ENCODE measurements around the gene AHRR.
"Not testable (repeated sequence)": the region's sequence is repeated elsewhere in the genome, so short reads cannot be mapped to it uniquely, and the experiment has no call there.

AHRR gene

DNA sequence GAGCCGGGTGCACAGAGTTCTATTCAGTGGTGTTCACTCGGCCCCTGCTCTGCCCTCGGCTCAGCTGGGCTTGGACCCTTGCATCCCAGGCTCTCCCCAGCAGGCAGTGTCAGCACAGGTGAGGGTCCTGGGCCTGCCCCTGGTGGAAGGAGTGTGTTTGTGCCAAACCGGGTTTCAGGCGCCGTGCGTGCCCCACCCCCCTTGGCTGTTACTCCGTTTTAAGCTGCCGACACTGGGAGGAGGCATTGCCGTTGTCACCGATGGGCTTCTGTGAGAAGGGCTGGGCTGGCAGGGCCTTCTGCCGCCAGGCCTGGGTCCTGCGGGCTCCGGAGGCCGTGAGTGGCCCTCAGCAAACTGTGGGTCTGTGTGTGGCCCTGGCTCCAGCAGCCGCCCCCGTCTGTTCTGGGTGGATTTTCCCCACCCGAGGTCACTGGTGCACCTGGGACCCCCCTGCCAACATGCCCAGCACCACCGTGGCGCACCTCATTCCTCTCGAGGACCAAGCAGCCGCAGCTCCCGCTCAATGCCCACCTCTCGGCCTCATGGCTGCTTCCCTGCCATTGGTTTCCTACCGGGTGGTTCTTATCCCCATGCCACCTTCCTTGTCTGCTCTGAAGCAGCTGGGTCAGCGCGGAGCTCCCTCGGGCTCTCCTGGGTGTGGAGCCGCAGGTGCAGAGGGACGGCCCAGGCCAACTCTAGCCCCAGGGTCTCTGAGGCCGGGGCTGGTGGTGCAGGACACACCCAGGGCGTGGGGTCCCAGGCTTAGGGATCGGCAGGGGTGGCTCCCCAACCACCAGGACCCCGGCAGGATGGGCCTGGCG is 77.2 kb downstream of the AHRR start:
- no peak for DNase-seq

DNA sequence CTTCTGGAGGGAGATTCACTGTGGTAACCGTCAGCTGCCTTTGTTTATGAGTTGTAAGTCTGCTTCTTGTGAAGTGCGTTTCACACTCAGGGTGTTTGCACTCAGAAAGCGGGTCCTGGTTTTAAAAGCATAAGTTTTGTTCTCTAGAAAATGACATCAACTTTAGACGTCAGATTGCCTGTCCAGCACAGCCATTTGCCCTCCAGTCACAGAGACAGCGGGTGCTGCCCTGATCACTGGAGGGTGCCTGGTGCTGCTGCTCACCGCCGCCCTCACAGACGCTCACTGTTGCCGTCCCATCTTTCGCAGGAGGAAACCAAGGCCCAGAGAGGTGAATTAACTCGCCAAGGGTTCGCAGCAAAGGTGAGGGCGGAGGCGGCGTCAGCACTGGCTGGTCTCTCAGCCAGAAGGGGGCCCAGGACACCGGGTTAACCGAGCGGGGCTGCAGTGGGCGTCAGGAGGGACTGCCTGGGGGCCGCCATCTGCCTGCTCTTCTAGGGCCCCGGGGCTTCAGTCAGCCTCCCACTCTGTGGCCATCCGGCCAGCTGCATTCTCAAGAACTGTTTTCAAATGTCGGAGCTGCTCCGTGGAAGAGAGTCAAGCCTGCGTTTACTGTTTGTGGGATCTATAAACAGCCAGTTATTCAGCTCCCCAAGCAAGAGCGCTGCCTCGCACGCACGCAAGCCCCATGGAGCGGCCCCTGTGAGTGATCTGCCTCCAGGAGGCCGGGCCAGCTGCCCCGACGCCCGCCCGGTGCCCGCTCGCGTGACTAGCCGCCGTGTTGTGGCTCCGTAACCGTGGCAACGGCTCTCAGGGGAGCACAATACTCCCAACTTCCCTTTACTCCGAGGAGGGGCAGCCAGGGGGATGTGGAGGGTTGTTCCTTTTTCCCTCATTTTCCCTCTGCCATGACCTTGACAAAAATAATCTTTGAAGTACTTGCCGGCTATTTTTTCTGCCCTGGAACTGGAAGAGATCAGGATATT is 78.1 kb downstream of the AHRR start:
- peak; percentile 90 to 92 for DNase-seq

DNA sequence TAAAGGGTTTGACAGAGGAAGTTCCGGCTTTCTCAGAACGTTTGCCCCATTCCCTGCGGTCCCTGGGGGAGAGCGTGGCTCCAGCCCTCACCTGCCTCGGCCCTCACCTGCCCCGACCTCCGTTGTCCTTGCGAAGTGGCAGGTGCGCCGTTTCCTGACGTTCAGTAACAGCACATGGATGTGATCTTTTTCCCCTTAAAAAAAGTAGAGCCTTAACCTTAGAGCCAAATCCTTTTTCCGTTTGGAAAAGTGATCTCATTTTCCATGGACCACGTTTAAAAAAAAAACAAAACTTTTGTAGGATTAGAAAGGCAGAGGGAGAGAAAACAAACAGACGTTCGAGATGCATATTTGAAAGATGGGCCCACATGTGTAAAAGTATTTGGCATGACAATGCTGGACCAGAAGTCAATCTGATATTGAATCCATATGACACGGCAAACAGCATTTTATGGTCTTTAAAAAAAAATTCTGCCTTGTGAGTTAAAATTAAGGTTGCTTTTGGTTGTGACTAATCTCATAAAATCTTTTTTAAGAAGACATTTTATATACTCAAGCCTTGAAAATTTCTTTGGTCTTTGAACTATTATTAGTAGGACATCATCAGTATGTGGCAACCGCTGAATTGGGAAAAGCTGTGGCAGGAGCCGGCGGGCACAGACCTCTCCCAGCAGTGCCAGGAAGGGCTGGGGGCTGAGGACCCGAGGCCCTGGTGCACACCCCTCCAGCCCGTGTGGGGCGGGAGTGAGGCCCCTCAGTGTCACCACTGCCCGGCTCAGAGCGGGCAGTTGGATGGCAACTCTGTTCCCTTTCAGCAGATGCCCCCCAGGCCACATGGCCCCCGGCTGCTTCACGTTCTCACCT is 79.0 kb downstream of the AHRR start:
- peak in 1 of 2 experiments; percentile 90 for DNase-seq

DNA sequence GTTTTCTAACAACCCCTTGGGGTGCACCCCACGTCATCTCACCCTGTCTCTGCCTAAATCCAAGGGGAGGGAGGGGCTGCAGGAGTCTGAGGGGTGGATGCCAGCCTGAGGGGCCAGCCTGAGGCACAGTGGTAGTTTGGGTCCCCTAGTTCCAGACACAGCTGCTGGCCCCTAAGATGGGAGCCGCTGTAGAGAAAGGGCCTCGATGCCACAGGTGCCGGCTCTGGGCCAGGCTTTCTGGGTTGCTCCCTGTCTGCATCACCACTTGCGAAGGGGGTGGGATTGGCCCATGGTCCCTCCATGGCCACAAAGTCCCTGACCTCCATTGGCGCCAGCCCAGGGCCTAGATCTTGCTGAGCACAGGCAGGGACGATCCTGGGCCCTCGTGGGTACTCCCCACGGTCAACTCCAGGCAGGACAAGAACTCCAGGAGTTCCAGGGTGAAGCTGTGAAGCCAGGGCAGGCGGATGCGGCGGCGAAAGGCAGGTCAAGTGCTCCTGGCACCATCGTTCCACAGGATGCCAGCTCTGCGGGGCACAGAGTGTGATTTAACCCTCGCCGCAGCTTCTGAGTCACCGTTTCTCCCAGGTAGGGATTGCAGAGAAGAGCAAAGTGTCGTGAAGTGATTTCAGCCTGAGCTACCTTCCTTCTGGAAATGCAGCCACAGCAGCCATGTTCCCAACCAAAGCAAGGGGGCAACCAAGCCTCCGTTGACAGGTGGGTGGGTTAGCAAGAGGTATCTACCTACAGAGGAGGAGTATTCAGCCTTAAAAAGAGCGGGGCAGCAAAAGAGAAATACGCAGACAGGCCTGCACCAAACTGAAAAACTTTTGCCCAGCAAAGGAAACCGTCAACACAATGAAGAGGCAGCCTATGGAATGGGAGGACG is 79.9 kb downstream of the AHRR start:
- no peak for DNase-seq

DNA sequence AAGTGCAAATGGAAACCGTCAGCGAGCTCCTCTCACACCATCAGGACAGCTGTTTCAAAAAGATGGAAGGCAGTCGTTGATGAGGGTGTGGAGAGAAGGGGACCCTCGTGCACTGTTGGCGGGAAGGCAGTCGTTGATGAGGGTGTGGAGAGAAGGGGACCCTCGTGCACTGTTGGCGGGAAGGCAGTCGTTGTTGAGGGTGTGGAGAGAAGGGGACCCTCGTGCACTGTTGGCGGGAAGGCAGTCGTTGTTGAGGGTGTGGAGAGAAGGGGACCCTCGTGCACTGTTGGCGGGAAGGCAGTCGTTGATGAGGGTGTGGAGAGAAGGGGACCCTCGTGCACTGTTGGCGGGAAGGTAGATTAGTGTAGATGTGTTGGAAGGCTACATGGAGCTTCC is 80.7 kb downstream of the AHRR start:
- not testable (repeated sequence) for DNase-seq

DNA sequence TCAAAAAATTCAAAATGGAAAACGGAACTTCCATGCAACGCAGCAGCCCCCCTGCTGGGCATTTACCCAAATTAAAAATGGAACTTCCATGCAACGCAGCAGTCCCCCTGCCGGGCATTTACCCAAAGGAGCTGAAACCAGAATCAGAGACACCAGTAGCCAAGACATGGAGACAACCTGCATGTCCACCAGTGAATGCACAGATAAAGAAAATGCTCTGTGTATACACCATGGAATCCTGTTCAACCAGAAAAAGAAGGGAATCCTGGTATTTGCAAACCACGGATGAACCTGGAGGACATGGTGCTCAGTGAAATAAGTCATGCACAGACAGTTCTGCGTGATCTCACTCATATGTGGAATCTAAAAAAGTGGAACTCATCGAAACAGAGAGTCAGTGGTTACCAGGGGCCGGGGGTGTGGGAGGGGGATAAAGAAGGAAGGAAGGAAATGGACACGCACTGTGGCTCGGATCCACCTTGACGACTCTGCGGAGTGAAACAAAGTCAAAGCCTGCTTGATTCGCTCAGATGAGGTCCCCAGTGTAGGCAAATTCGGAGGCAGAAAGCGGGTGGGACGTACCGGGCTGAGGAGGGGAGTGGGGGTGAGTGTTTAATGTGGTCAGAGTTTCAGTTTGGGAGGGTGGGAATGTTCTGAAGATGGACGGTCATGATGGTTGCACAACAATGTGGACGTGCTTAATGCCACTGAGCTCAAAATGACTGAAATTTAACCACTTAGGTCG is 81.3 kb downstream of the AHRR start:
- DNase-seq = no peak

DNA sequence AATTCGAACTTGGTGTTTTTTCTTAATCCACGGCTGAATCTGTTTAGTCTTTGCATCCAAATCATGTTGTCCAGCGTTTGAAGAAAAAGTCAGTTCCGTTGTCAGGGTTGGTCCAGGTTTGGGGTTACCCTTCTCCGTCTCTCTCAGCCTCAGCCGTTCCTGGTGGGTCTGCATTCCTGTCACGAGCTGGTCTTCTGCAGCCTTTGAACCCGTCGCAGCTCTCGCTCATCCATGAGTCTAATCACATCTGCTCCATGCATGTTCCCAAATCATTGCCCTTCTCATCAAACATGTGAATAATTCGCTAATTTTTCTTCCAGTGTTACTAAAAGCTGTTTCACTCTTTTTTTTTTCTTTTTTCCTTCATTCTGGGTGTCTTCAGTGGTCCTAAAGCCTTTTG is 82.5 kb downstream of the AHRR start:
- DNase-seq = no peak

DNA sequence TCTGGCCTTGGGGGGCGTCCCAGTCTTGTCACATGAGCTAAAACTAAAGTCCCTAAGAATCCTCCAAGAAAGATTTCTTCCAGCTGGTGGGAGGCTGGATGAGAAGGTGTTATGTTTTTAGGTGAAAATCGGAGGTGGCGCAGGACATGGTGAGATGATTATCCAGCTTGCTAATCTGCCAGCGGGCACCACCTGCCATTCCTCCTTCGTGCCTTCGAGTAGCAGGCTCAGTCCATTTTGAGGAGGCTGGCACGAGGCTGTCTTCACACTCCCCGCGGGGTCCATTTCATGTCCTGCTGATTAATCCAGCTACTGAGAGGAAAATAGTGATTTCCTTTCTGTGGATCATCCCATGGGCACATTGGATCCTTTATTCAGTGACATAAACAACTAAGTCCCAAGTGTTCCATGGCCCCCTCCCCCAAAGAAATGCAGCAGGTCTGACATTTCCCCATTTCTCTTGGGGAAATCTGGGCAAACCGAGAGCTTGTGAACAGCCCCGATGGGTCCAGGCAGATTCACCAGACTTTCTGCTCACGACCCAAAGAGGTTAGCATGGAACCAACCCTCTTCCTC is 83.2 kb downstream of the AHRR start:
- DNase-seq = no peak

DNA sequence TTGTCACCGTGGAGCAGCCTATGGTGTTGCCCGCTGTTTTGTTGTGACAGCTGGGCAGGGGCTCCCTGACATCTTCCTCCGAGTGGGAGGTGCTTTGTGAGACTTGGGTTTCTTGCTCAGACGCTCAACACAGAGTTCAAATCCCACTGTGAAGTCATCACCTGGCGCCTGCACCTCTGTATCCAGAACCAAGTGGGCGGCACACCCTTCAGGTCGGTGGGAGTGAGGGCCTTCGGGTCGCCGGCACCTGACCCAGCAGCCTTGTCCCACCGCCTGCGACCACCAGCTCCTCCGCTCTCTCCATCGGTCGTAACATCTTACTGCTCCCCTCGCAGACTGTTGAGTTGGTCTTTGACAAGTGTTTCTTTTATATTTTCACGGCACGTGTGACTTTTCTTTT is 83.9 kb downstream of the AHRR start:
- no peak for DNase-seq

DNA sequence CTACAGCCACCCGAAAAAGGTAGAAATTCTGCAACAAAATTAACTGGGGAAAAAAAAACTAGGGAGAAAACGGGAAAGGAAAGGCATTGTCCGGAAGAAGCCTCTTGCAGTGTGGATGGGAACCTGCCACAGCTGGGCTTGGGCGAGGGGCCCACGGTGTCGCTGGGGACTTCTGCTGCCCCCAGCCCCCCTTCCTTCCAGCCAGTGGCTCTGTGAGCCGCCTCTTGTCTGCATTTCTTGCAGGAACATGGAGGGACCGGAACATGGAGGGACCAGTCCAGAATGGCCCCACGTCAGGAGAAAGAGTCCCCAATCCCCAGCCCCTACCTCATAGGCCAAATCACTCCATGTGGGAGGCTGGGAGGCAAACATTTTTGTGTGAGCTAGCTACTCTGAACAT is 84.5 kb downstream of the AHRR start:
- DNase-seq = no peak

DNA sequence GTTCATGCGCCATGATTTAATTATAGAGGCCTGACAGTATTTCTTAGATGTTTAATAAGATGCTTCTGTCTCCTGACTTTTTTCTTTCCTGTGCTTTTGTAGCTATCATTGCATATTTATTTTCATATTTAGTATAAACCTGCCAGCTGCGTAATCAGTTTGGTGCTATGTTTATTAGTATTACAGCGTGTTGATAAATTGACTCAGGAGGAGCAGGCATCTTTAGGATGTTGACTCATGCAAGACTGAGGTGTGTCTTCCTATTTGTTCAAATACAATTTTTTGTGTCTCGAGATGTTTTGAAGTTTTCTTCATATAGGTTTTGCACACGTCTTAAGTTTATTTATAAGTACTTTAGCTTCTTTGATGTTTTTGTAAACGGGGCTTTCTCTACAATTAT is 85.5 kb downstream of the AHRR start:
- no peak for DNase-seq

DNA sequence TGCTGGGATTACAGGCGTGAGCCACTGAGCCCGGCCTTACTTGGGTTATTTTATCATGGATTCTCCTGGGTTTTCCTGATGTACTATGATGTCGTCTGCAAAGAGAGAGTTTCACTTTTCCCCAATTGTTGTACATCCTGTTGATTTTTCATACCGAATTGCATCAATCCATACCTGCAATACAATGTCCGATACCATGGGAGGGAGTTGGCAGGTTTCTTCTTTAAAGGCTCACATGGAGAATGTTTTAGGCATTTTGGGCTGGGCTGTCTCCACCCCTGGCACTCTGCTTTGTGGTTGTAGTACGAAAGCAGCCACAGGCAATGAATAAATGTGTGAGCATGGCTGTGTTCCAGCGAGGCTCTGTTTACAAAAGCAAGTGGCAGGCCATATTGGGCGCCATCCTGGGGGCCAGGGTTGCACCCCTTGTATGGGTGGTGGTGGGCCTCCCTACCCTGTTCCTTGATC is 86.3 kb downstream of the AHRR start:
- DNase-seq = no peak

DNA sequence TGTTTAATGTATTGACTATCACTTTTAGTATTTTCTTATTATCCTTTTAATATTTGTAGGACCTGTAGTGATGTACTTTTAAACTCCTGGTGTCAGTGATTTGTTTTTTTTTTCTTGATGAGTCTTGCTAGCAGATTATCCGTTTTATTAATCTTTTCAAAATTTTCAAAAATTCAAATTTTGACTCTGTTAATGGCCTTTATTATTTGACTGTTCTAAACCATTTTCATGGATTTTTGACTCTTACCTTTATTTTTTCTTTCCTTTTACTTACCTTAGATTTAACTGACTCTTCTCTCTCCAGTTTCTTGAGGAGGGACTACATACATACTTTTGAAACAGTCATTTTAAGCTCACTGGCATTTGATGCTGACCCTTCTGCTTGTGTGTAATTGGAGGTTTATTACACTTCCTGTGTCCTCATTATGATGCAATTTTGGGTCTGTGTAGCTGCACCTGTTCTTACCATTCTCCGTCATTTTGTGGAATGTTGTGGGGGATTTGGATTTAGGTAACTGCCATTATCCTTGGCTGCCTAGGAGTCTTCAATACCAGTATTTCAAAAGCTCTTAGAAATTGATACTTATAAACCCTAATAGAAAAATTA is 89.5 kb downstream of the AHRR start:
- no peak for DNase-seq

DNA sequence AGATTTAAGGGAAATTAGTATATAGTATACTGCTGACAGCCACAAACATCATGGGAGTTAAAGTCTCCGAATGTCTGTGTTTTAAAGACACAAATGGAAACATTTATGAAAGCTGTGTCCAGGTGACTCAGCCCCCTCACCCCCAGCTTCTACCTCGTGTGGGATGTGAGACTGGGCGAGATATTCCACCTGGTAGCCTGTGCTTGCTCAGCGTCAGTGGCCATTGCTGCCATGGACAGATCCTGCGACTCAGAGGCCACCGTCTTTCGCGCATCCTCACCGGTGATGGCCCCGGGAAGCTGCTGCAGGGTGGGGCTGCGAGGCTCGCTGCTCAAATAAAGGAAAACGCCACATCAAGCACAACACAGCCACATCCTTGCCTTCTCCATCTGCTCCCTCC is 90.2 kb downstream of the AHRR start:
- no peak for DNase-seq

DNA sequence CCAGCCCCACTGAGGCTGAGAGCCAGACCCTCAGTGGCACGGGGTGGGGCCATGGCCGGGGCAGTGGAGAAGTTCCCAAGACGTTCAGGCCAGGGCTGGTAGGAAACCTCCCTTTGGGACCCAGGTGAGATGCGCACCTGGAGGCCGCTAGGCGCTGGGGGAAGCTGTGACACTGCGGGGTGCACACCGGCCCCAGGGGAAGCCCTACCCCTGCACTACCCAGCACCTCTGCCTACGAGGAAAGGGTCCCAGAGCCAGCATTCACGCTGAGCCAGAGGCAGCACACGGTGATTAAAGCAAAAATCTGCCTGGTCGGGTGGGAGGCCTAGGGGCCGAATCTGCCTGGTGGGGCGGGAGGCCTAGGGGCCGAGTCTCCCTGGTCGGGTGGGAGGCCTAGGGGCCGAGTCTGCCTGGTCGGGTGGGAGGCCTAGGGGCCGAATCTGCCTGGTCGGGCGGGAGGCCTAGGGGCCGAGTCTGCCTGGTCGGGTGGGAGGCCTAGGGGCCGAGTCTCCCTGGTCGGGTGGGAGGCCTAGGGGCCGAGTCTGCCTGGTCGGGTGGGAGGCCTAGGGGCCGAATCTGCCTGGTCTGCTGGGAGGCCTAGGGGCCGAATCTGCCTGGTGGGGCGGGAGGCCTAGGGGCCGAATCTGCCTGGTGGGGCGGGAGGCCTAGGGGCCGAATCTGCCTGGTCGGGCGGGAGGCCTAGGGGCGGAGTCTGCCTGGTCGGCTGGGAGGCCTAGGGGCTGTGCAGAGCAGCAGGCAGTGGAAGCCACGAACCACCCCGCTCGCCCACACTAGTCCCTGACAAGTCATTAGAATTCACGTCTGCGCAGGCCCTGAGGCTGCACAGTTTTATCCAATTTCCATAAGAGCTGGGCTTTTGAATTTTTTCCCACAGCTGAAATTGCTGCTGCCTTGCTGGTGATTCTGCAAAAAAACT is 93.7 kb downstream of the AHRR start:
- DNase-seq = not testable (repeated sequence)

DNA sequence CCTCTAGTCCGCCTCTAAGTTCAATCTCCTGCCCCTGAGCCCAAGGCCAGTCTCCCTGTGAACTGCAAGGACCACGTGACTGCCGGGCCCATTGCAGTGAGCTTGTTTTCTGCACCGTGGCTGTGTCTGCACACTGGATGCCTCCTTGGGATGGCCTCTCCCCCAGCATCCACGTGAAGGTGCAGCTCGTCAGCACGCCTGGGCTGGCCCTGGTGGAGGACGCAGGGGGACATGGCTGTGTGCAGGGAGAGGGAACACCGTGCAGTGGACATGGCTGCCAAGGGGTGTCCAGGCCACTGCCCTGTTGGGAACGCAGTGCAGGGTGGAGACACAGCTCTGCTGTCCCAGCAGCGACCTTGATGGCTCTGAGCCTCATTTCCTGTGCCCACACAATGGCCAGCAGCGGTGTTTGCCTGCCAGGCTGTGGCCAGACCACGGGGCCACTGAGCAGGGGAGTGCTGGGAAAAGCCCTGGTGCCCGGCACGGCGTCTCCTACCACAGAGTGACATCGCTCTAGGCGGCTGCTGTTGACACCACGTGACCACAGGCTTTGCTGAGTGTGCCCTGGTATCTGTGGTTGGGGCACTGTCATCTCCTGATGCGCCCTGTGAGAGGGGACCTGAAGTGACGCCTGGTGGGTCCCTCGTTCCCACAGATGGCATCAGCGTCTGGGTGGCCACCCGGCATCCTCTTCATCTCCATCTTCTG is 94.6 kb downstream of the AHRR start:
- DNase-seq = no peak

DNA sequence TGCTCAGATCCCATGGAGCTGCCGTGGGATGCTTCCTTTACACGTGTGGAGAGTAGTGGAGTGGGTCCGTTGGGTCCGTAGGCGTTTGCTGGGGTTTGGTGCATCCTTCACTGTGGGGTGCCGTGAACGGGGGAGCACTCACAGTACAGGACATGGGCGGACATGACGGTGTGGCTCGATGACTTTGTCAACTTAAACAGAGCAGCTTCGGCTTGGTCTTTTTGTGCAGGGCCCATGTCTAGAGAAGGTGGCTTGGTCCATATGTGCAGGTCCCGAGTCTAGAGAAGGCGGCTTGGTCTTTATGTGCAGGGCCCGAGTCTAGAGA is 95.1 kb downstream of the AHRR start:
- DNase-seq = no peak

Measured in NCI-H187 (cell line).